HepG2 (cell line): Measurements from ENCODE around the gene ENTPD5. TPM values are rescaled to one million over a fixed set of nuclear protein-coding genes. Genes with fewer than 3 reads are reported as not detected.
A peak's percentile ranks its signal among the peaks of the same experiment; 100 is the strongest.

Experiments used
- HNF1A ChIP-seq, 2 experiments: sonication (generic) in 1 of 2; formaldehyde crosslinking in 1 of 2; IDR thresholded peaks; 2 replicates each; pipeline versions ENCODE4 v1.4.0 to v1.6.1; 2016 to 2020; ENCODE audit warnings: borderline replicate concordance in 1 of 2, low read depth in 1 of 2, mild to moderate bottlenecking in 1 of 2, missing genetic modification reagents in 1 of 2
- KDM6A ChIP-seq: IDR thresholded peaks from 2 replicates; pipeline ENCODE4 v1.6.1; 2016; ENCODE audit warnings: low read depth
- KMT2A ChIP-seq: sonication (generic); formaldehyde crosslinking; IDR thresholded peaks from 2 replicates; pipeline ENCODE4 v1.4.0; 2020; ENCODE audit warnings: missing genetic modification reagents
- MED8 ChIP-seq: sonication (generic); formaldehyde crosslinking; IDR thresholded peaks from 2 replicates; pipeline ENCODE4 v1.8.1; 2023; ENCODE audit warnings: mild to moderate bottlenecking, missing genetic modification reagents; ENCODE audit not compliant: insufficient replicate concordance
- NKX3-1 ChIP-seq: sonication (generic); formaldehyde crosslinking; IDR thresholded peaks from 2 replicates; pipeline ENCODE4 v1.5.0; 2020; ENCODE audit warnings: missing genetic modification reagents
- SETDB1 ChIP-seq: sonication (generic); formaldehyde crosslinking; IDR thresholded peaks from 2 replicates; pipeline ENCODE4 v1.5.1; 2020; ENCODE audit warnings: missing genetic modification reagents, mild to moderate bottlenecking, borderline replicate concordance
- ZNF207 ChIP-seq: fragments of 450-650 bp; IDR thresholded peaks from 2 replicates; pipeline ENCODE4 v1.6.1; 2016; ENCODE audit warnings: antibody characterized with exemption, borderline replicate concordance
- ZNF224 ChIP-seq: sonication (generic); formaldehyde crosslinking; IDR thresholded peaks from 2 replicates; pipeline ENCODE4 v1.5.0; 2020; ENCODE audit warnings: mild to moderate bottlenecking, missing genetic modification reagents
- ZNF317 ChIP-seq: sonication (generic); formaldehyde crosslinking; IDR thresholded peaks from 2 replicates; pipeline ENCODE4 v1.5.0; 2020; ENCODE audit warnings: mild to moderate bottlenecking, missing genetic modification reagents
- ZNF512B ChIP-seq: sonication (generic); formaldehyde crosslinking; IDR thresholded peaks from 2 replicates; pipeline ENCODE4 v1.5.1; 2020; ENCODE audit warnings: missing genetic modification reagents, mild to moderate bottlenecking, borderline replicate concordance
- ZNF703 ChIP-seq: sonication (generic); formaldehyde crosslinking; IDR thresholded peaks from 2 replicates; pipeline ENCODE4 v1.5.1; 2020; ENCODE audit warnings: missing genetic modification reagents, mild to moderate bottlenecking, moderate library complexity, borderline replicate concordance
- polyA plus RNA-seq, 8 experiments: library from polyadenylated mRNA; depleted of rRNA in 3 of 8; stranded (reverse) in 7 of 8; unstranded in 1 of 8; fragments of >200 nt; fragmentation: Illumina TruSeq in 4 of 8; extraction: Trizol in 4 of 8; gene quantifications; 2 replicates each; pipeline versions ENCODE4 v1.2.1 to v1.2.3, GENCODE V29; 2011 to 2016; ENCODE audit warnings: low read depth in 4 of 8, missing spikeins in 1 of 8, mixed read lengths in 1 of 8; ENCODE audit not compliant: insufficient read depth in 1 of 8
- total RNA-seq, 5 experiments: library from RNA; depleted of rRNA; stranded (reverse); fragments of >200 nt; fragmentation: Illumina TruSeq; extraction: Trizol; gene quantifications; 2 replicates each; pipeline ENCODE4 v1.2.3, GENCODE V29; 2016; ENCODE audit warnings: low read depth in 1 of 5
- TF ChIP-seq, protein P1 (sequence below): sonication (generic); formaldehyde crosslinking; IDR thresholded peaks from 2 replicates; pipeline ENCODE4 v1.4.0; 2020; ENCODE audit warnings: mild to moderate bottlenecking, low read depth, missing genetic modification reagents
- TF ChIP-seq, protein P2 (sequence below): sonication (generic); formaldehyde crosslinking; IDR thresholded peaks from 2 replicates; pipeline ENCODE4 v1.4.0; 2020; ENCODE audit warnings: missing genetic modification reagents, borderline replicate concordance
- TF ChIP-seq, protein P3 (sequence below): IDR thresholded peaks from 2 replicates; pipeline ENCODE4 v1.6.1; 2018; ENCODE audit warnings: missing genetic modification reagents
- TF ChIP-seq, protein P4 (sequence below): sonication (generic); formaldehyde crosslinking; conservative IDR thresholded peaks from 2 replicates; pipeline ENCODE4 v1.4.0; 2020; ENCODE audit warnings: missing genetic modification reagents

ENTPD5 gene
- total and polyA plus RNA-seq, 2 of the 13 experiments (the other 11 are each of a cell fraction or from before 2014, with no cell fraction given) = 33.8 to 43.3 TPM

GRCh38 chr14:73995977-73996378, 23.1 kb downstream of the ENTPD5 start (continued):
- TF ChIP-seq, protein P1, sequence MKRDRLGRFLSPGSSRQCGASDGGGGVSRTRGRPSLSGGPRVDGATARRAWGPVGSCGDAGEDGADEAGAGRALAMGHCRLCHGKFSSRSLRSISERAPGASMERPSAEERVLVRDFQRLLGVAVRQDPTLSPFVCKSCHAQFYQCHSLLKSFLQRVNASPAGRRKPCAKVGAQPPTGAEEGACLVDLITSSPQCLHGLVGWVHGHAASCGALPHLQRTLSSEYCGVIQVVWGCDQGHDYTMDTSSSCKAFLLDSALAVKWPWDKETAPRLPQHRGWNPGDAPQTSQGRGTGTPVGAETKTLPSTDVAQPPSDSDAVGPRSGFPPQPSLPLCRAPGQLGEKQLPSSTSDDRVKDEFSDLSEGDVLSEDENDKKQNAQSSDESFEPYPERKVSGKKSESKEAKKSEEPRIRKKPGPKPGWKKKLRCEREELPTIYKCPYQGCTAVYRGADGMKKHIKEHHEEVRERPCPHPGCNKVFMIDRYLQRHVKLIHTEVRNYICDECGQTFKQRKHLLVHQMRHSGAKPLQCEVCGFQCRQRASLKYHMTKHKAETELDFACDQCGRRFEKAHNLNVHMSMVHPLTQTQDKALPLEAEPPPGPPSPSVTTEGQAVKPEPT (CRISPR knock-in tag) = no peak
- TF ChIP-seq ZNF512B (CRISPR knock-in tag) (no peak; the same call in 1 of the 2 replicates), ZNF703 (CRISPR knock-in tag) (no peak), HNF1A (IDR thresholded peaks at IDR 0.05; ENCODE audit: low read depth) (no peak), HNF1A (CRISPR knock-in tag; IDR thresholded peaks at IDR 0.05; ENCODE audit: borderline replicate concordance) (no peak), NKX3-1 (CRISPR knock-in tag) (no peak), ZNF207 (no peak), KMT2A (no peak), ZNF317 (0 out of 2 replicates have a peak, but pooled peaks have one; percentile 30), KDM6A (peak; percentile 68), ZNF224 (no peak), MED8 (CRISPR knock-in tag) (no peak), SETDB1 (CRISPR knock-in tag) (no peak)
- TF ChIP-seq, protein P2, sequence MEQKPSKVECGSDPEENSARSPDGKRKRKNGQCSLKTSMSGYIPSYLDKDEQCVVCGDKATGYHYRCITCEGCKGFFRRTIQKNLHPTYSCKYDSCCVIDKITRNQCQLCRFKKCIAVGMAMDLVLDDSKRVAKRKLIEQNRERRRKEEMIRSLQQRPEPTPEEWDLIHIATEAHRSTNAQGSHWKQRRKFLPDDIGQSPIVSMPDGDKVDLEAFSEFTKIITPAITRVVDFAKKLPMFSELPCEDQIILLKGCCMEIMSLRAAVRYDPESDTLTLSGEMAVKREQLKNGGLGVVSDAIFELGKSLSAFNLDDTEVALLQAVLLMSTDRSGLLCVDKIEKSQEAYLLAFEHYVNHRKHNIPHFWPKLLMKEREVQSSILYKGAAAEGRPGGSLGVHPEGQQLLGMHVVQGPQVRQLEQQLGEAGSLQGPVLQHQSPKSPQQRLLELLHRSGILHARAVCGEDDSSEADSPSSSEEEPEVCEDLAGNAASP (CRISPR knock-in tag) = peak; percentile 44; the same call in 1 of the 2 replicates
- TF ChIP-seq, protein P3, sequence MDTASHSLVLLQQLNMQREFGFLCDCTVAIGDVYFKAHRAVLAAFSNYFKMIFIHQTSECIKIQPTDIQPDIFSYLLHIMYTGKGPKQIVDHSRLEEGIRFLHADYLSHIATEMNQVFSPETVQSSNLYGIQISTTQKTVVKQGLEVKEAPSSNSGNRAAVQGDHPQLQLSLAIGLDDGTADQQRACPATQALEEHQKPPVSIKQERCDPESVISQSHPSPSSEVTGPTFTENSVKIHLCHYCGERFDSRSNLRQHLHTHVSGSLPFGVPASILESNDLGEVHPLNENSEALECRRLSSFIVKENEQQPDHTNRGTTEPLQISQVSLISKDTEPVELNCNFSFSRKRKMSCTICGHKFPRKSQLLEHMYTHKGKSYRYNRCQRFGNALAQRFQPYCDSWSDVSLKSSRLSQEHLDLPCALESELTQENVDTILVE = no peak
- TF ChIP-seq, protein P4, sequence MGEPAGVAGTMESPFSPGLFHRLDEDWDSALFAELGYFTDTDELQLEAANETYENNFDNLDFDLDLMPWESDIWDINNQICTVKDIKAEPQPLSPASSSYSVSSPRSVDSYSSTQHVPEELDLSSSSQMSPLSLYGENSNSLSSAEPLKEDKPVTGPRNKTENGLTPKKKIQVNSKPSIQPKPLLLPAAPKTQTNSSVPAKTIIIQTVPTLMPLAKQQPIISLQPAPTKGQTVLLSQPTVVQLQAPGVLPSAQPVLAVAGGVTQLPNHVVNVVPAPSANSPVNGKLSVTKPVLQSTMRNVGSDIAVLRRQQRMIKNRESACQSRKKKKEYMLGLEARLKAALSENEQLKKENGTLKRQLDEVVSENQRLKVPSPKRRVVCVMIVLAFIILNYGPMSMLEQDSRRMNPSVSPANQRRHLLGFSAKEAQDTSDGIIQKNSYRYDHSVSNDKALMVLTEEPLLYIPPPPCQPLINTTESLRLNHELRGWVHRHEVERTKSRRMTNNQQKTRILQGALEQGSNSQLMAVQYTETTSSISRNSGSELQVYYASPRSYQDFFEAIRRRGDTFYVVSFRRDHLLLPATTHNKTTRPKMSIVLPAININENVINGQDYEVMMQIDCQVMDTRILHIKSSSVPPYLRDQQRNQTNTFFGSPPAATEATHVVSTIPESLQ (CRISPR knock-in tag) = no peak
